ENCODE measurements around the gene NR3C2. TPM values are rescaled to one million over a fixed set of nuclear protein-coding genes. Genes with fewer than 3 reads are reported as not detected.

NR3C2 gene
- total and polyA plus RNA-seq, 10 of the 15 experiments (the other 5 are each of a cell fraction or from before 2014, with no cell fraction given) = 0.05 to 0.11 (median 0.08) TPM; not detected in 4

- TF ChIP-seq IRF4 (IDR thresholded peaks at IDR 0.05; ENCODE audit: low read depth, low read length) (peak; percentile 48; the same call in 1 of the 2 replicates), CBX5 (IDR thresholded peaks at IDR 0.05; ENCODE audit: low read depth) (no peak), PRDM15 (CRISPR knock-in tag; IDR thresholded peaks at IDR 0.05) (no peak), BHLHE40 (IDR thresholded peaks at IDR 0.05; ENCODE audit: borderline replicate concordance in 1 of 2, low read depth in 2 of 2, low read length in 1 of 2) (peak; percentile 30 to 55; a peak in 1 of 4 replicates), YY1 (IDR thresholded peaks at IDR 0.05; ENCODE audit: low read depth, low read length) (peak; percentile 49; the same call in 1 of the 2 replicates), BCLAF1 (IDR thresholded peaks at IDR 0.05) (no peak), MEF2B (IDR thresholded peaks at IDR 0.05; ENCODE audit: partially characterized antibody, poor library complexity, severe bottlenecking) (no peak), POU2F2 (IDR thresholded peaks at IDR 0.05; ENCODE audit: borderline replicate concordance, low read depth, low read length) (no peak), TCF7 (IDR thresholded peaks at IDR 0.05; ENCODE audit: borderline replicate concordance) (peak; percentile 29; the same call in 1 of the 2 replicates), CUX1 (IDR thresholded peaks at IDR 0.05; ENCODE audit: insufficient replicate concordance, low read depth, low read length) (no peak), SMAD5 (IDR thresholded peaks at IDR 0.05; ENCODE audit: low read depth) (no peak), ZNF207 (IDR thresholded peaks at IDR 0.05; ENCODE audit: borderline replicate concordance) (no peak), NKRF (conservative IDR thresholded peaks at IDR 0.05) (no peak), ASH2L (IDR thresholded peaks at IDR 0.05; ENCODE audit: borderline replicate concordance, low read depth) (no peak), MYB (IDR thresholded peaks at IDR 0.05; ENCODE audit: borderline replicate concordance, low read depth, low read length) (no peak), TAF1 (IDR thresholded peaks at IDR 0.05; ENCODE audit: borderline replicate concordance, low read depth, low read length) (no peak)
Observed at GRCh38 chr4:148056879-148057278, 385.3 kb downstream of the NR3C2 start (continued).
